B cell (primary cell): ENCODE measurements around the gene PINLYP.

Source experiments
- CTCF ChIP-seq: fragments of 200-600 bp; IDR thresholded peaks from one replicate; pipeline ENCODE4 v1.8.0; 2022; ENCODE audit warnings: antibody characterized with exemption, mild to moderate bottlenecking
- EZH2 ChIP-seq: IDR thresholded peaks from 2 replicates; pipeline ENCODE4 v1.6.1; 2012; ENCODE audit warnings: borderline replicate concordance, low read depth, mild to moderate bottlenecking, moderate library complexity, low read length; ENCODE audit not compliant: insufficient read depth, poor library complexity, severe bottlenecking

DNA sequence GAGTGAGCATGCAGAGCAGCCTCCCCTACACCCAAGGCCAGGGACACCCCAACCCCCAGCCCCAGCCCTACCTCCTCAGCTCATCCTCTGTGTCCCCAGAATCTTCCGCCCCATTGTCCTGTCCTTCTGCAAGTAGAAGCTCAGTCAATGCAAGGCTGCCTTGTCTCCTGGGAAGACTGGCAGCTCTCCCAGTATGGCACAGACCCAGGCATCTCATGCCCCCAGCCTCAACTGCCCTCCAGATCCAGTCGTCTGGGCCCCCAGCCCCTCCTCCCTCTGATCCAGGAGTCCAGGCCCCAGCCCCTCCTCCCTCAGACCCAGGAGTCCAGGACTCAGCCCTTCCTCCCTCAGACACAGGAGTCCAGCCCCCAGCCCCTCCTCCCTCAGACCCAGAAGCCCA, 29.6 kb upstream of the PINLYP start:
- TF ChIP-seq CTCF, result no peak
- no peak for TF ChIP-seq EZH2
